Left hindlimb (tissue), 1 donor: ENCODE results near the gene MOCS2.
A peak's percentile ranks its signal among the peaks of the same experiment; 100 is the strongest.
"Not testable (repeated sequence)": the region's sequence is repeated elsewhere in the genome, so short reads cannot be mapped to it uniquely, and the experiment has no call there.

Experiments
- DNase-seq: peaks from one replicate; pipeline ENCODE4 v3.0.0-alpha.2; 2018

The MOCS2 gene

GRCh38 chr5:53109443-53110127 lies at the start of gene MOCS2:
Gene MOCS2 (minus strand): TSS chr5:53109757. CDS start chr5:53107174, 2,583 bp downstream.
- DNase-seq, result peak; percentile 93

GRCh38 chr5:53151713-53152458 lies 42.3 kb upstream of the MOCS2 start:
- DNase-seq, result peak; percentile 34

GRCh38 chr5:53133020-53133419 lies 23.5 kb upstream of the MOCS2 start:
- no peak for DNase-seq

GRCh38 chr5:53130266-53130665 lies 20.7 kb upstream of the MOCS2 start:
- no peak for DNase-seq

GRCh38 chr5:53128481-53128880 lies 18.9 kb upstream of the MOCS2 start:
- no peak for DNase-seq

GRCh38 chr5:53127107-53127506 lies 17.6 kb upstream of the MOCS2 start:
- DNase-seq, result no peak

GRCh38 chr5:53126521-53126920 lies 17.0 kb upstream of the MOCS2 start:
- DNase-seq, result no peak

- DNase-seq, result no peak
These were observed 14.1 kb upstream of the MOCS2 start for GRCh38 chr5:53123702-53124101.

- no peak for DNase-seq
These were observed 10.6 kb upstream of the MOCS2 start for GRCh38 chr5:53120165-53120564.

- no peak for DNase-seq
These were observed 9.3 kb upstream of the MOCS2 start for GRCh38 chr5:53118879-53119278.

- DNase-seq, result no peak
These were observed 7.0 kb upstream of the MOCS2 start for GRCh38 chr5:53116597-53116996.

- no peak for DNase-seq
These were observed 5.4 kb upstream of the MOCS2 start for GRCh38 chr5:53114988-53115387.

- DNase-seq, result no peak
These were observed 4.4 kb upstream of the MOCS2 start for GRCh38 chr5:53113947-53114346.

- no peak for DNase-seq
These were observed 3.4 kb upstream of the MOCS2 start for GRCh38 chr5:53112909-53113308.

GRCh38 chr5:53112307-53112706 lies 2.8 kb upstream of the MOCS2 start:
- DNase-seq, result not testable (repeated sequence)

- DNase-seq, result no peak
These were observed 1.6 kb upstream of the MOCS2 start for GRCh38 chr5:53111139-53111538.

- no peak for DNase-seq
These were observed 599 bp upstream of the MOCS2 start for GRCh38 chr5:53110156-53110555.

GRCh38 chr5:53109056-53109442 lies 508 bp downstream of the MOCS2 start:
- no peak for DNase-seq

GRCh38 chr5:53105611-53106300 lies 3.8 kb downstream of the MOCS2 start:
- DNase-seq, result no peak

- DNase-seq, result no peak
These were observed 9.0 kb downstream of the MOCS2 start for GRCh38 chr5:53100606-53101005.

- DNase-seq, result no peak
These were observed 10.0 kb downstream of the MOCS2 start for GRCh38 chr5:53099546-53099945.

GRCh38 chr5:53095931-53096525 lies 13.5 kb downstream of the MOCS2 start:
- peak; percentile 55 for DNase-seq

- no peak for DNase-seq
These were observed 14.3 kb downstream of the MOCS2 start for GRCh38 chr5:53095217-53095616.

GRCh38 chr5:53092242-53092641 lies 17.3 kb downstream of the MOCS2 start:
- DNase-seq, result no peak
